Nephron (organoid): ENCODE results near the gene ACCS.

Experiments used
- H3K27ac Mint-ChIP-seq, 3 experiments: 2 replicates each; pipeline ENCODE4 v1.8.0; 2020; ENCODE audit warnings: mixed read lengths in 3 of 3, mild to moderate bottlenecking in 2 of 3, moderate library complexity in 1 of 3
- H3K27me3 Mint-ChIP-seq: 2 replicates; pipeline ENCODE4 v1.8.0; 2021; ENCODE audit warnings: low read depth, mild to moderate bottlenecking, moderate library complexity, mixed read lengths
- H3K36me3 Mint-ChIP-seq: 2 replicates; pipeline ENCODE4 v1.8.0; 2020; ENCODE audit warnings: low read depth, mixed read lengths
- H3K4me1 Mint-ChIP-seq: 2 replicates; pipeline ENCODE4 v1.8.0; 2020; ENCODE audit warnings: mixed read lengths
- H3K4me3 Mint-ChIP-seq, 3 experiments: 2 replicates each; pipeline ENCODE4 v1.8.0; 2020; ENCODE audit warnings: mild to moderate bottlenecking in 3 of 3, mixed read lengths in 3 of 3, moderate library complexity in 2 of 3
- H3K9me3 Mint-ChIP-seq: 2 replicates; pipeline ENCODE4 v1.8.0; 2020; ENCODE audit warnings: mixed read lengths
- CTCF ChIP-seq, 3 experiments: fragments of 200-600 bp; sonication (generic); IDR thresholded peaks; one replicate each; pipeline ENCODE4 v1.5.0; 2021; ENCODE audit warnings: antibody characterized with exemption in 3 of 3; ENCODE audit not compliant: unreplicated experiment in 3 of 3

ACCS gene

GRCh38 chr11:44024977-44025376 is 41.1 kb upstream of the ACCS start:
- Mint-ChIP-seq H3K4me3 (no peak overlapping the region), H3K4me1 (peaks cover 2% of the 10 kb centered on the region), H3K27ac (no peak overlapping the region), H3K36me3 (no peaks in the 10 kb centered on the region), H3K27me3 (peaks cover 13% of the 10 kb centered on the region), H3K9me3 (peaks cover 33% of the 10 kb centered on the region)
- no peak for TF ChIP-seq CTCF (IDR thresholded peaks at IDR 0.05; ENCODE audit: unreplicated experiment in 3 of 3)

GRCh38 chr11:44025727-44026126 is 40.3 kb upstream of the ACCS start:
- Mint-ChIP-seq H3K27ac (no peak overlapping the region), H3K9me3 (peaks cover 33% of the 10 kb centered on the region), H3K36me3 (no peaks in the 10 kb centered on the region), H3K4me1 (peaks cover 10% of the 10 kb centered on the region), H3K4me3 (no peak overlapping the region), H3K27me3 (peaks cover 13% of the 10 kb centered on the region)
- no peak for TF ChIP-seq CTCF (IDR thresholded peaks at IDR 0.05; ENCODE audit: unreplicated experiment in 3 of 3)

- Mint-ChIP-seq H3K9me3 (peaks cover 17% of the 10 kb centered on the region), H3K36me3 (no peaks in the 10 kb centered on the region), H3K4me3 (no peak overlapping the region), H3K4me1 (peaks cover 36% of the 10 kb centered on the region), H3K27me3 (peaks cover 8% of the 10 kb centered on the region), H3K27ac (peak overlapping the region in 1 of 3 experiments; percentile 96)
- TF ChIP-seq CTCF (IDR thresholded peaks at IDR 0.05; ENCODE audit: unreplicated experiment in 3 of 3), result no peak
These were observed 37.7 kb upstream of the ACCS start for GRCh38 chr11:44028401-44028800.

- Mint-ChIP-seq H3K4me1 (peaks cover 39% of the 10 kb centered on the region), H3K4me3 (no peak overlapping the region), H3K36me3 (no peaks in the 10 kb centered on the region), H3K9me3 (peaks cover 13% of the 10 kb centered on the region), H3K27ac (peak overlapping the region in 2 of 3 experiments; percentile 19 to 96), H3K27me3 (peaks cover 8% of the 10 kb centered on the region)
- TF ChIP-seq CTCF (IDR thresholded peaks at IDR 0.05; ENCODE audit: unreplicated experiment in 3 of 3), result no peak
These were observed 37.1 kb upstream of the ACCS start for GRCh38 chr11:44028816-44029506.

- Mint-ChIP-seq H3K4me1 (peaks cover 39% of the 10 kb centered on the region), H3K27ac (peak overlapping the region in 2 of 3 experiments; percentile 19 to 96), H3K36me3 (no peaks in the 10 kb centered on the region), H3K27me3 (peaks cover 8% of the 10 kb centered on the region), H3K9me3 (peaks cover 13% of the 10 kb centered on the region), H3K4me3 (no peak overlapping the region)
- no peak for TF ChIP-seq CTCF (IDR thresholded peaks at IDR 0.05; ENCODE audit: unreplicated experiment in 3 of 3)
These were observed 36.6 kb upstream of the ACCS start for GRCh38 chr11:44029507-44029845.
